H9 (cell line): ENCODE results near the gene NOXA1. TPM values are rescaled to one million over a fixed set of nuclear protein-coding genes. Genes with fewer than 3 reads are reported as not detected.

Source experiments
- DNase-seq: peaks from one replicate; pipeline ENCODE4 v3.0.0-alpha.2; 2017
- H2AFZ ChIP-seq: one replicate; pipeline ENCODE4 v1.6.1; 2013; ENCODE audit warnings: mild to moderate bottlenecking, low read length, control low read depth, moderate library complexity
- H2AK5ac ChIP-seq: 2 replicates; pipeline ENCODE4 v1.6.1; 2013; ENCODE audit warnings: low read length, control low read depth, mixed read lengths; ENCODE audit not compliant: insufficient read length
- H2BK120ac ChIP-seq: one replicate; pipeline ENCODE4 v1.6.1; 2013; ENCODE audit warnings: low read depth, mild to moderate bottlenecking, low read length, control low read depth, inconsistent platforms; ENCODE audit not compliant: poor library complexity, severe bottlenecking
- H2BK12ac ChIP-seq: 2 replicates; pipeline ENCODE4 v1.6.1; 2013; ENCODE audit warnings: low read length, control low read depth, mixed read lengths, low read depth; ENCODE audit not compliant: insufficient read length
- H2BK15ac ChIP-seq: 2 replicates; pipeline ENCODE4 v1.6.1; 2013; ENCODE audit warnings: low read depth, low read length, control low read depth
- H2BK20ac ChIP-seq: one replicate; pipeline ENCODE4 v1.6.1; 2013; ENCODE audit warnings: low read depth, mild to moderate bottlenecking, low read length, control low read depth, inconsistent platforms; ENCODE audit not compliant: poor library complexity, severe bottlenecking
- H2BK5ac ChIP-seq: 2 replicates; pipeline ENCODE4 v1.6.1; 2013; ENCODE audit warnings: low read length, control low read depth, mixed read lengths; ENCODE audit not compliant: insufficient read length
- H3K14ac ChIP-seq: 2 replicates; pipeline ENCODE4 v1.6.1; 2013; ENCODE audit warnings: low read length, control low read depth; ENCODE audit not compliant: insufficient read depth
- H3K18ac ChIP-seq: 2 replicates; pipeline ENCODE4 v1.6.1; 2013; ENCODE audit warnings: low read depth, mild to moderate bottlenecking, mixed read lengths, low read length, control low read depth; ENCODE audit not compliant: insufficient read length
- H3K23ac ChIP-seq: 2 replicates; pipeline ENCODE4 v1.6.1; 2013; ENCODE audit warnings: low read length, control low read depth, mixed read lengths, low read depth; ENCODE audit not compliant: insufficient read length
- H3K23me2 ChIP-seq: 2 replicates; pipeline ENCODE4 v1.6.1; 2013; ENCODE audit warnings: low read depth, mild to moderate bottlenecking, mixed read lengths, low read length, control low read depth; ENCODE audit not compliant: insufficient read length, poor library complexity, severe bottlenecking
- H3K27ac ChIP-seq: 2 replicates; pipeline ENCODE4 v1.5.1; 2013; ENCODE audit warnings: low read length, control low read depth, mixed read lengths, low read depth; ENCODE audit not compliant: insufficient read length
- H3K27me3 ChIP-seq: 2 replicates; pipeline ENCODE4 v1.6.1; 2013; ENCODE audit warnings: low read length, control low read depth, inconsistent platforms; ENCODE audit not compliant: insufficient read depth
- H3K4ac ChIP-seq: 2 replicates; pipeline ENCODE4 v1.6.1; 2013; ENCODE audit warnings: low read depth, mild to moderate bottlenecking, control low read depth, inconsistent platforms, low read length, moderate library complexity
- H3K4me1 ChIP-seq: 2 replicates; pipeline ENCODE4 v1.6.1; 2013; ENCODE audit warnings: low read length, control low read depth, inconsistent platforms; ENCODE audit not compliant: insufficient read depth
- H3K4me2 ChIP-seq: 2 replicates; pipeline ENCODE4 v1.6.1; 2013; ENCODE audit warnings: low read length, control low read depth, mixed read lengths; ENCODE audit not compliant: insufficient read length, insufficient read depth
- H3K56ac ChIP-seq: 2 replicates; pipeline ENCODE4 v1.6.1; 2013; ENCODE audit warnings: low read depth, mild to moderate bottlenecking, mixed read lengths, low read length, control low read depth; ENCODE audit not compliant: insufficient read length
- H3K79me1 ChIP-seq: 2 replicates; pipeline ENCODE4 v1.6.1; 2013; ENCODE audit warnings: low read depth, mild to moderate bottlenecking, moderate library complexity, low read length, control low read depth, inconsistent platforms; ENCODE audit not compliant: insufficient read depth, poor library complexity, severe bottlenecking
- H3K79me2 ChIP-seq: 2 replicates; pipeline ENCODE4 v1.6.1; 2013; ENCODE audit warnings: low read length, control low read depth, inconsistent platforms; ENCODE audit not compliant: insufficient read depth
- H3K9ac ChIP-seq: 2 replicates; pipeline ENCODE4 v1.6.1; 2013; ENCODE audit warnings: low read length, control low read depth, mixed read lengths; ENCODE audit not compliant: insufficient read length; ENCODE audit errors: extremely low read depth
- H3K9me3 ChIP-seq: one replicate; pipeline ENCODE4 v1.6.1; 2013; ENCODE audit warnings: low read depth, low read length, inconsistent platforms; ENCODE audit not compliant: control insufficient read depth
- H3T11ph ChIP-seq: one replicate; pipeline ENCODE4 v1.6.1; 2013; ENCODE audit warnings: mild to moderate bottlenecking, low read length, control low read depth, inconsistent platforms
- H4K20me1 ChIP-seq: one replicate; pipeline ENCODE4 v1.6.1; 2013; ENCODE audit not compliant: control insufficient read depth, insufficient read length, insufficient read depth
- H4K5ac ChIP-seq: 2 replicates; pipeline ENCODE4 v1.6.1; 2013; ENCODE audit warnings: low read depth, mild to moderate bottlenecking, mixed read lengths, low read length, control low read depth; ENCODE audit not compliant: insufficient read length
- H4K8ac ChIP-seq: replicated peaks from 2 replicates; pipeline ENCODE4 v1.6.1; 2013; ENCODE audit warnings: low read length, control low read depth, mixed read lengths, low read depth; ENCODE audit not compliant: insufficient read length
- H4K91ac ChIP-seq: 2 replicates; pipeline ENCODE4 v1.6.1; 2013; ENCODE audit warnings: low read depth, mild to moderate bottlenecking, moderate library complexity, mixed read lengths, low read length, control low read depth; ENCODE audit not compliant: insufficient read length
- H3K27ac Mint-ChIP-seq, 3 experiments: 2 replicates in 2 of 3; 3 replicates in 1 of 3; pipeline ENCODE4 v1.8.0; 2020 to 2021; ENCODE audit warnings: mixed read lengths in 3 of 3, mild to moderate bottlenecking in 1 of 3, moderate library complexity in 1 of 3
- H3K27me3 Mint-ChIP-seq: 2 replicates; pipeline ENCODE4 v1.8.0; 2021; ENCODE audit warnings: low read depth, mild to moderate bottlenecking, moderate library complexity, mixed read lengths
- H3K36me3 Mint-ChIP-seq, 3 experiments: 2 replicates in 2 of 3; 3 replicates in 1 of 3; pipeline ENCODE4 v1.8.0; 2020 to 2021; ENCODE audit warnings: low read depth in 3 of 3, mixed read lengths in 3 of 3; ENCODE audit not compliant: insufficient read depth in 1 of 3
- H3K4me1 Mint-ChIP-seq, 2 experiments: 2 replicates each; pipeline ENCODE4 v1.8.0; 2020; ENCODE audit warnings: mixed read lengths in 2 of 2
- H3K4me3 Mint-ChIP-seq, 2 experiments: 2 replicates in 1 of 2; 3 replicates in 1 of 2; pipeline ENCODE4 v1.8.0; 2020 to 2021; ENCODE audit warnings: mild to moderate bottlenecking in 2 of 2, mixed read lengths in 2 of 2, moderate library complexity in 1 of 2
- H3K9me3 Mint-ChIP-seq, 2 experiments: 2 replicates in 1 of 2; 3 replicates in 1 of 2; pipeline ENCODE4 v1.8.0; 2020; ENCODE audit warnings: mild to moderate bottlenecking in 2 of 2, mixed read lengths in 2 of 2, moderate library complexity in 1 of 2
- WGBS: extraction: QIAGEN DNeasy Blood & Tissue Kit; methylation state at CpG from one replicate; pipeline ENCODE4 v1.1.7; 2013; ENCODE audit warnings: missing lambda C conversion rate, low lambda C conversion rate, mixed read lengths; ENCODE audit not compliant: insufficient read length; ENCODE audit errors: extremely low coverage; 5-methylcytosine and 5-hydroxymethylcytosine counted together
- total RNA-seq: library from RNA; stranded (reverse); gene quantifications from 2 replicates; pipeline ENCODE4 v1.2.1, GENCODE V29; 2021
- TF ChIP-seq, protein P1 (sequence below): fragments of 200-600 bp; sonication (generic); conservative IDR thresholded peaks from 3 replicates; pipeline ENCODE4 v1.8.0; 2021; ENCODE audit warnings: antibody characterized with exemption, mild to moderate bottlenecking

NOXA1 gene
- total RNA-seq, 1 experiment from 2014 or later, result 2.0 TPM

- H2BK20ac ChIP-seq, result no peak overlapping the region
- 0 out of 7 replicates have a peak overlapping the region, but pooled peaks of 1 of the 3 experiments have one; percentile 8 for H3K27ac Mint-ChIP-seq
Observed at GRCh38 chr9:137445275-137445807, 22.1 kb downstream of the NOXA1 start.

More at GRCh38 chr9:137445275-137445807, 22.1 kb downstream of the NOXA1 start:
- Histone ChIP-seq H3K18ac (no peak overlapping the region), H4K8ac (no peak overlapping the region), H3K79me2 (no peaks in the 10 kb centered on the region), H2AK5ac (no peak overlapping the region), H3K27ac (no peak overlapping the region), H4K5ac (no peak overlapping the region), H2BK12ac (no peak overlapping the region), H3K27me3 (no peaks in the 10 kb centered on the region), H4K20me1 (peaks cover 3% of the 10 kb centered on the region), H2BK120ac (no peak overlapping the region), H3K14ac (no peak overlapping the region), H3K4me1 (no peaks in the 10 kb centered on the region), H3K56ac (no peak overlapping the region), H2AFZ (no peak overlapping the region), H3K4ac (no peak overlapping the region), H3K23me2 (no peaks in the 10 kb centered on the region), H3K9ac (no peak overlapping the region), H2BK5ac (no peak overlapping the region), H2BK15ac (no peak overlapping the region), H3K4me2 (no peak overlapping the region), H3K23ac (no peak overlapping the region), H3K79me1 (no peaks in the 10 kb centered on the region), H4K91ac (no peak overlapping the region), H3T11ph (no peak overlapping the region), H3K9me3 (no peaks in the 10 kb centered on the region)
- peaks cover 0 to 7% (median 0%) of the 10 kb centered on the region in 3 experiments; a peak in 4 of 7 replicates for H3K36me3 Mint-ChIP-seq
- WGBS, result no CpG with 5 or more reads among the region's 14 CpGs
- no peak overlapping the region for H3K4me3 Mint-ChIP-seq
- H3K27me3 Mint-ChIP-seq, result peaks cover 20% of the 10 kb centered on the region
- TF ChIP-seq, protein P1, sequence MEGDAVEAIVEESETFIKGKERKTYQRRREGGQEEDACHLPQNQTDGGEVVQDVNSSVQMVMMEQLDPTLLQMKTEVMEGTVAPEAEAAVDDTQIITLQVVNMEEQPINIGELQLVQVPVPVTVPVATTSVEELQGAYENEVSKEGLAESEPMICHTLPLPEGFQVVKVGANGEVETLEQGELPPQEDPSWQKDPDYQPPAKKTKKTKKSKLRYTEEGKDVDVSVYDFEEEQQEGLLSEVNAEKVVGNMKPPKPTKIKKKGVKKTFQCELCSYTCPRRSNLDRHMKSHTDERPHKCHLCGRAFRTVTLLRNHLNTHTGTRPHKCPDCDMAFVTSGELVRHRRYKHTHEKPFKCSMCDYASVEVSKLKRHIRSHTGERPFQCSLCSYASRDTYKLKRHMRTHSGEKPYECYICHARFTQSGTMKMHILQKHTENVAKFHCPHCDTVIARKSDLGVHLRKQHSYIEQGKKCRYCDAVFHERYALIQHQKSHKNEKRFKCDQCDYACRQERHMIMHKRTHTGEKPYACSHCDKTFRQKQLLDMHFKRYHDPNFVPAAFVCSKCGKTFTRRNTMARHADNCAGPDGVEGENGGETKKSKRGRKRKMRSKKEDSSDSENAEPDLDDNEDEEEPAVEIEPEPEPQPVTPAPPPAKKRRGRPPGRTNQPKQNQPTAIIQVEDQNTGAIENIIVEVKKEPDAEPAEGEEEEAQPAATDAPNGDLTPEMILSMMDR, result peak; percentile 85
- peak; percentile 76 for DNase-seq
- 0 out of 5 replicates have a peak, but pooled peaks cover 0 to 1% of the 10 kb centered on the region in 2 experiments for H3K9me3 Mint-ChIP-seq
- peaks cover 7 to 12% of the 10 kb centered on the region in 2 experiments for H3K4me1 Mint-ChIP-seq
